ENCODE results near the gene PRKAG2.

PRKAG2 gene

GRCh38 chr7:151845412-151846205, 31.3 kb downstream of the PRKAG2 start:
- Histone ChIP-seq H3K9me2 (replicated peaks; ENCODE audit: insufficient read depth, low read length) (no peaks in the 10 kb centered on the region), H3K36me3 (ENCODE audit: low read length) (no peaks in the 10 kb centered on the region), H3K9ac (ENCODE audit: low read length) (no peak overlapping the region), H3K79me2 (ENCODE audit: insufficient read depth, low read length) (no peaks in the 10 kb centered on the region), H3K27ac (ENCODE audit: low read depth, low read length) (no peak overlapping the region), H2AFZ (ENCODE audit: low read depth, low read length, severe bottlenecking) (no peak overlapping the region), H3K9me3 (ENCODE audit: insufficient read depth, low read length) (no peaks in the 10 kb centered on the region), H4K20me1 (ENCODE audit: low read depth, low read length) (no peaks in the 10 kb centered on the region), H3K27me3 (ENCODE audit: low read length) (0 out of 2 replicates have a peak, but pooled peaks cover 2% of the 10 kb centered on the region), H3F3A (ENCODE audit: insufficient read depth) (no peaks in the 10 kb centered on the region), H3K4me3 (ENCODE audit: insufficient read depth, low read length, poor library complexity, severe bottlenecking) (no peak overlapping the region), H3K4me2 (ENCODE audit: low read depth, low read length, poor library complexity, severe bottlenecking) (no peak overlapping the region)
- TF ChIP-seq CTCF (IDR thresholded peaks at IDR 0.05; ENCODE audit: insufficient read depth, low read length, poor library complexity, severe bottlenecking) (no peak), EZH2phosphoT487 (conservative IDR thresholded peaks at IDR 0.05; ENCODE audit: low read length) (no peak)

GRCh38 chr7:151844825-151845200, 32.1 kb downstream of the PRKAG2 start:
- H3K9ac ChIP-seq (ENCODE audit: low read length): no peak overlapping the region
- H3K9me3 ChIP-seq (ENCODE audit: insufficient read depth, low read length): no peaks in the 10 kb centered on the region
- no peaks in the 10 kb centered on the region for H3F3A ChIP-seq (ENCODE audit: insufficient read depth)
- H2AFZ ChIP-seq (ENCODE audit: low read depth, low read length, severe bottlenecking): no peak overlapping the region
- no peak overlapping the region for H3K4me2 ChIP-seq (ENCODE audit: low read depth, low read length, poor library complexity, severe bottlenecking)
- H3K79me2 ChIP-seq (ENCODE audit: insufficient read depth, low read length): no peaks in the 10 kb centered on the region
- H3K36me3 ChIP-seq (ENCODE audit: low read length): no peaks in the 10 kb centered on the region
- no peak overlapping the region for H3K4me3 ChIP-seq (ENCODE audit: insufficient read depth, low read length, poor library complexity, severe bottlenecking)
- 0 out of 2 replicates have a peak, but pooled peaks cover 2% of the 10 kb centered on the region for H3K27me3 ChIP-seq (ENCODE audit: low read length)
- H4K20me1 ChIP-seq (ENCODE audit: low read depth, low read length): no peaks in the 10 kb centered on the region
- H3K27ac ChIP-seq (ENCODE audit: low read depth, low read length): no peak overlapping the region
- TF ChIP-seq CTCF (IDR thresholded peaks at IDR 0.05; ENCODE audit: insufficient read depth, low read length, poor library complexity, severe bottlenecking) (no peak), EZH2phosphoT487 (conservative IDR thresholded peaks at IDR 0.05; ENCODE audit: low read length) (no peak)
- no peaks in the 10 kb centered on the region for H3K9me2 ChIP-seq (replicated peaks; ENCODE audit: insufficient read depth, low read length)

- no peak overlapping the region for H2AFZ ChIP-seq (ENCODE audit: low read depth, low read length, severe bottlenecking)
Measured at GRCh38 chr7:151844071-151844824, 32.7 kb downstream of the PRKAG2 start.

More at GRCh38 chr7:151844071-151844824, 32.7 kb downstream of the PRKAG2 start:
- Histone ChIP-seq H3K27me3 (ENCODE audit: low read length) (0 out of 2 replicates have a peak, but pooled peaks cover 2% of the 10 kb centered on the region), H3K36me3 (ENCODE audit: low read length) (no peaks in the 10 kb centered on the region), H4K20me1 (ENCODE audit: low read depth, low read length) (no peaks in the 10 kb centered on the region), H3K79me2 (ENCODE audit: insufficient read depth, low read length) (no peaks in the 10 kb centered on the region), H3K9me2 (replicated peaks; ENCODE audit: insufficient read depth, low read length) (no peaks in the 10 kb centered on the region), H3K9ac (ENCODE audit: low read length) (no peak overlapping the region), H3K9me3 (ENCODE audit: insufficient read depth, low read length) (no peaks in the 10 kb centered on the region), H3K4me2 (ENCODE audit: low read depth, low read length, poor library complexity, severe bottlenecking) (no peak overlapping the region), H3K27ac (ENCODE audit: low read depth, low read length) (no peak overlapping the region), H3K4me3 (ENCODE audit: insufficient read depth, low read length, poor library complexity, severe bottlenecking) (no peak overlapping the region), H3F3A (ENCODE audit: insufficient read depth) (no peaks in the 10 kb centered on the region)
- TF ChIP-seq EZH2phosphoT487 (conservative IDR thresholded peaks at IDR 0.05; ENCODE audit: low read length) (no peak), CTCF (IDR thresholded peaks at IDR 0.05; ENCODE audit: insufficient read depth, low read length, poor library complexity, severe bottlenecking) (no peak)
